Fibroblast of pulmonary artery (primary cell): ENCODE data around the gene FAM200B.

Source experiments
- DNase-seq: peaks from one replicate; pipeline ENCODE4 v3.0.0-alpha.2; 2010; ENCODE audit warnings: low read depth
- H3K4me3 ChIP-seq: replicated peaks from 2 replicates; pipeline ENCODE4 v1.5.1; 2011; ENCODE audit warnings: low read depth, mild to moderate bottlenecking, control low read depth, low read length, moderate library complexity
- CTCF ChIP-seq: IDR thresholded peaks from 2 replicates; pipeline ENCODE4 v1.5.1; 2011; ENCODE audit warnings: mild to moderate bottlenecking, control low read depth, low read length, inconsistent platforms; ENCODE audit errors: missing control alignments

The FAM200B gene

GRCh38 chr4:15676039-15676438 lies 5.6 kb upstream of the FAM200B start:
- H3K4me3 ChIP-seq = no peak overlapping the region
- no peak for TF ChIP-seq CTCF
- no peak for DNase-seq

GRCh38 chr4:15676899-15677298 lies 4.7 kb upstream of the FAM200B start:
- DNase-seq = no peak
- no peak overlapping the region for H3K4me3 ChIP-seq
- no peak for TF ChIP-seq CTCF

- DNase-seq = peak; percentile 60
- H3K4me3 ChIP-seq = no peak overlapping the region
- no peak for TF ChIP-seq CTCF
Measured at GRCh38 chr4:15677507-15677988, 4.1 kb upstream of the FAM200B start.

- H3K4me3 ChIP-seq = peak overlapping the region; percentile 82
- DNase-seq = no peak
- no peak for TF ChIP-seq CTCF
Measured at GRCh38 chr4:15681067-15681371, 608 bp upstream of the FAM200B start.

- H3K4me3 ChIP-seq = peak overlapping the region; percentile 82
- peak; percentile 37 for DNase-seq
- no peak for TF ChIP-seq CTCF
Measured at GRCh38 chr4:15682242-15683142, 865 bp downstream of the FAM200B start.

GRCh38 chr4:15683143-15683495 lies 1.5 kb downstream of the FAM200B start:
- TF ChIP-seq CTCF = no peak
- DNase-seq = peak; percentile 25
- H3K4me3 ChIP-seq = peak overlapping the region; percentile 82

- no peak overlapping the region for H3K4me3 ChIP-seq
- TF ChIP-seq CTCF = no peak
- DNase-seq = no peak
Measured at GRCh38 chr4:15684498-15684897, 2.9 kb downstream of the FAM200B start.
